Measurements from ENCODE around the gene ARID3A.
"Not testable (repeated sequence)": the region's sequence is repeated elsewhere in the genome, so short reads cannot be mapped to it uniquely, and the experiment has no call there.

ARID3A gene

DNA sequence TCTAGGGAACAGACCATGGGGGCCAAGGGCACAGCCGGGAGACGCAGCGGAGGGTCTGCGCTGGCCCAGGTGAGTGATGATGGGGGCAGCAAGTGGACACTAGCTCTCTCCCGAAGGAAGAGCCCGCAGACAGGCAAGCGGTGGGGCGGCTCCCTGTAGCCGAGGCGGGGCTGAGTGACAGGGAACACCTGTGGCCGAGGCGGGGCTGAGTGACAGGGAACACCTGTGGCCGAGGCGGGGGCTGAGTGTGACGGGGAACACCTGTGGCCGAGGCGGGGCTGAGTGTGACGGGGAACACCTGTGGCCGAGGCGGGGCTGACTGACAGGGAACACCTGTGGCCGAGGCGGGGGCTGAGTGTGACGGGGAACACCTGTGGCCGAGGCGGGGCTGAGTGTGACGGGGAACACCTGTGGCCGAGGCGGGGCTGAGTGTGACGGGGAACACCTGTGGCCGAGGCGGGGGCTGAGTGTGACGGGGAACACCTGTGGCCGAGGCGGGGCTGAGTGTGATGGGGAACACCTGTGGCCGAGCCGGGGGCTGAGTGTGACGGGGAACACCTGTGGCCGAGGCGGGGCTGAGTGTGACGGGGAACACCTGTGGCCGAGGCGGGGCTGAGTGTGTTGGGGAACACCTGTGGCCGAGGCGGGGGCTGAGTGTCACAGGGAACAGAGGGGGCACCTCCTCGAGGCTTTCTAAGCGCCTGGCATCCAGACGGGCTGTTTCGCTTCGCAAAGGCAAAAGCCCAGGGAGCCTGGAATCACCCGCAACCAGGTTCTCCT, 34.2 kb upstream of the ARID3A start:
- not testable (repeated sequence) for DNase-seq (ENCODE audit: low read depth, low spot score)

DNA sequence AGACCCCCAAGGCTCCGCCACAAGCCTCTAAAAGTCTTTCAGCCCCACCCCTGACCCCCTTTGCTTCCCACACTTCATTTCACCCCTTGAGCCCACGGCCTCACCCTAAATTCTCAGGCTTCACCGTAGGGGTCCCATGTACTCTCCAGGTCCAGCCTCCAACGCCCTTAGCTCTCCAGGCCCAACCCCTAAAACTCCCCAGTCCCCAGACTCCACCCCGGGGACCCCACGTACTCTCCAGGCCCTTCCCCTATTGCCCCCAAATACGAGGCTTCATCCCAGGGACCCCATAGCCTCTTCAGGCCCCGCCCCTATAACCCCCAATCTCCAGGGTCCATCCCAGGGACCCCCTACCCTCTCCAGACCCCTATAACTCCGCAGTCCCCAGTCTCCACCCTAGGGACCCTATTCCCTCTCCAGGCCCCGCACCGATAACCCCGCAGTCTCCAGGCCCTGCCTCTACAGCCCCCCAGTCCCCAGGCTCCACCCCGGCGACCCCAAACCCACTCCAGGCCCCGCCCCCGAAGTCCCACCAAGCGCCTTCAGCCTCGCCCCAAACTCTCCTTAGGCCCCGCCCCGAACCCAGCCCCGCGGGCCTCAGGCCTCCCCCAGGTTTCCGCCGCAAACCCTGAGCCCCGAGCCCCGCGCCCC, 33.5 kb upstream of the ARID3A start:
- no peak for DNase-seq (ENCODE audit: low read depth, low spot score)

DNA sequence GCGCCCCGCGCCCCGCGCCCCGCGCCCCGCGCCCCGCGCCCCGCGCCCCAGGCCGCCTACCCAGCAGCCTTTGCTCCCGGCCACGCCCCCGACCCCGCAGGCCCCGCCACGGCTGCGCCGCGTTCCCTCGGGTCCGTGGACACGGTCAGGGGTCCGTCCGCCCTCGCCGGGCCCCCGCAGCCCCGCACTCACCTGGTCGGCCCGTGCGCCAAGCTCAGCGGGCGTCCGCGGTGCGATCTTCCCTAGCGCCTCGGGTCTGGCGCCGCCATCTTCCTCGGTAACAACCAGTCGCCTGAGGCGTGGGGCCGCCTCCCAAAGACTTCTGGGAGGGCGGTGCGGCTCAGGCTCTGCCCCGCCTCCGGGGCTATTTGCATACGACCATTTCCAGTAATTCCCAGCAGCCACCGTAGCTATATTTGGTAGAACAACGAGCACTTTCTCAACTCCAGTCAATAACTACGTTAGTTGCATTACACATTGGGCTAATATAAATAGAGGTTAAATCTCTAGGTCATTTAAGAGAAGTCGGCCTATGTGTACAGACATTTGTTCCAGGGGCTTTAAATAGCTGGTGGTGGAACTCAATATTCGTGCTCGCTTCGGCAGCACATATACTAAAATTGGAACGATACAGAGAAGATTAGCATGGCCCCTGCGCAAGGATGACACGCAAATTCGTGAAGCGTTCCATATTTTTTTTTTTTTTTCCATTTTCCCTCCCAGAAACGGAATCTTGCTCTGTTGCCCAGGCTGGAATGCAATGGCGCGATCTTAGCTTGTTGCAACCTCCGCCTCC, 32.7 kb upstream of the ARID3A start, which contains the start of the genes MED16 and RNU6-9:
Gene MED16, minus strand, starts transcription at position 294 of the 796 bp plus-strand sequence. CDS start 2,056 bp downstream, outside the sequence.
Gene RNU6-9, plus strand, starts transcription at position 591 of the 796 bp plus-strand sequence.
- peak; percentile 97 for DNase-seq (ENCODE audit: low read depth, low spot score)

DNA sequence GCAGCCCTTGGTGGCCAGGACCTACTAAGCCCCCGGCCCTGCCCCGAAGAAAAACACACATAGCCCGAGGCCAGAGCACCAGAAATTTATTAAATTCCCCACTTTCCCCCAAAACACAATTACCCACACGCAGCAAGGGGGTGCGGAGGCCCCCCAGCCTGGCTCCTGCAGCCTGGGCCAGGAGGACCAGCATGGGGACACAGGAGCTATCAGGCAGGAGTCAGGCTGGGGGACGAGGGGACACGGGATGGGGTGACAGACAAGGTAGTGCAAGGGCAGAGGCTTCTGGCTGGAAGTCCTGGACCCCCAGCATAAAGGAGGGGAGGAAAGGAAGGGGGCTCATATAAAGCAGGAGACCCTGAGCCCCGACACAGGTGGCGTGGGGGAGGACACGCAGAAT, 29.4 kb upstream of the ARID3A start:
- no peak for DNase-seq (ENCODE audit: low read depth, low spot score)

- DNase-seq (ENCODE audit: low read depth, low spot score), result no peak
Observed at GRCh38 chr19:896999-897398, 28.8 kb upstream of the ARID3A start.

- DNase-seq (ENCODE audit: low read depth, low spot score), result no peak
Observed at GRCh38 chr19:897442-898039, 28.3 kb upstream of the ARID3A start.

- DNase-seq (ENCODE audit: low read depth, low spot score), result no peak
Observed at GRCh38 chr19:898663-899062, 27.2 kb upstream of the ARID3A start.

DNA sequence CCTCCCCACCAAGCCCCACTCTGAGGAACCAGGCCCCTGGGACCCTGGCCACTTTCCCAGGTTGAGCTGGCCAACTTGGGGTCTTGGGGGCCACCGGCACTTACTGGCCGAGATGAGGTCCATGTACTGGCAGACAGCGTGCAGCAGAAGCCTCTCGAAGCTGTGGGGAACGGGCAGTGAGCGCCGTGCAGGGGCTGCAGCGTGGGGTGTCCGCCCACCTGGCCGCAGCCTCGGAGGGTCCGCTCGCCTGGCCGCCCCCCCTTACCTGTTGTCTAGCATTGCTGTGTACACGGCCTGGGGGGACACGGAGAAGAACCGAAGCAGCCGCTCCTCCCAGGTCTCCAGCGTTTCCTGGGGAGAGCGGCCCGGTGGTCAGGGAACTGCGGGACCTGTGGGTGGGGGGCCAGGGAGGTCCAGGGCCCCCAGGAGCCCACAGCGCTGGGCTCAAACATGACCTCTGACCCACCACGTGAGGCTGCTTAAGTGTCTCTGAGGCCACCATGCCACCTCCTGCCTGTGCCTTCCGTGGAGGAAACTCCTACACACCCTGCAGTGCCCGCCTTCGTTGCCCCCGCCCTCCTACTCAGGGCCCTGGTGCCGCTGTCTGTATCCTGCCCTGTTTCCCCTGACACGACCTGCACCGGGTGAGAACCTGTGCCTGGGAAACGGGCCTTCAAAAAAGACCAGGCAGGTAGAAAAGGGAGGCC, 26.3 kb upstream of the ARID3A start:
- no peak for DNase-seq (ENCODE audit: low read depth, low spot score)

- DNase-seq (ENCODE audit: low read depth, low spot score), result no peak
Observed at GRCh38 chr19:900043-900301, 25.9 kb upstream of the ARID3A start.

DNA sequence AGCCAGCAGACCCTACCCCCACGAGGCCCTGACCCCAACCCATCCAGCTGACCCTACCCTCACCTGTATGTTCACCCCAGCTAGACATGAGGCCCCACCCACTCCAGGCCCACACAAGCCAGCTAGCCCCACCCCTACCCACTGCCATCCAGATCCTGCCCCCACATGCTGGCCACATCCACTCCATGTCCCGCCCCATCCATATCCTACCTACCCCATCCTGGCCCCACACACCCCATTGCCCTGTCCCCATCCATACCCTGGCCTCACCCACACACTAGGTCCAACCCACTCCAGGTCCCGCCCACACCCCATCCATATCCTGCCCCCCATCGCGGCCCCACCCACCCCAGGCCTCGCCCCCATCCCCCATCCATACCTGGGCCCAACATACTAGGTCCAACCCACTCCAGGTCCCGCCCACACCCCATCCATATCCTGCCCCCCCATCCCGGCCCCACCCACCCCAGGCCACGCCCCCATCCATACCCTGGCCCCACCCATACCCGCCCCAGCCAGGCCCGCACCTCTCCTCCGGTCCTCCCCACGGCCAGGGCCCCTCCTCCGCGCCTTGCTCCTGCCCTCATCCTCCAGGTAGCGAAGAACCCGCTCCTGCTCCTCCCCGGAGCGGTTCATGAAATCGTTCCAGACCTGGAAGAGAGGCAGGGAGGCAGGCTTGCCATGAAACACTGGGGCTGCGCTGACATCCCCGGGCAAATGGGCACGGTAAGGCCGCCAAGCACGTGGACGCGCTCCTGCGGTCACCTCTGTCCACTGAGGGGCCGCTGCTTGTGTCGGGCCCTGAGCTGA, 25.3 kb upstream of the ARID3A start:
- DNase-seq (ENCODE audit: low read depth, low spot score), result no peak

GRCh38 chr19:901216-902092, 24.4 kb upstream of the ARID3A start:
- no peak for DNase-seq (ENCODE audit: low read depth, low spot score)

DNA sequence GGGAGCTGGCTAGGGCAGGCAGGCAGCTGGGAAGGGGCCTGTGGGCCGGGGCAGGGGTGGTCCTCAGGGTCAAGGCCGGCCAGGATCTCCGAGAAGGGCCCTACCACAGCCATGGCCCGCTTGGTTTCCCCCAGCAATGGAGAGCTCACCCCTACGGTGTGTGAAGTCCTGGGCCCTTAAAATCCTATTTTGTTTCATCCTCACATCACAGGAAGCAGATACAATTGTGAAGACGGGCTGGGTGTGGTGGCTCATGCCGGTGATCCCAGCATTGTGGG, 23.8 kb upstream of the ARID3A start:
- DNase-seq (ENCODE audit: low read depth, low spot score), result no peak

GRCh38 chr19:902446-903226, 23.2 kb upstream of the ARID3A start:
- DNase-seq (ENCODE audit: low read depth, low spot score), result no peak

GRCh38 chr19:903266-903797, 22.5 kb upstream of the ARID3A start:
- peak; percentile 79 for DNase-seq (ENCODE audit: low read depth, low spot score)

GRCh38 chr19:904545-904944, 21.3 kb upstream of the ARID3A start:
- no peak for DNase-seq (ENCODE audit: low read depth, low spot score)

DNA sequence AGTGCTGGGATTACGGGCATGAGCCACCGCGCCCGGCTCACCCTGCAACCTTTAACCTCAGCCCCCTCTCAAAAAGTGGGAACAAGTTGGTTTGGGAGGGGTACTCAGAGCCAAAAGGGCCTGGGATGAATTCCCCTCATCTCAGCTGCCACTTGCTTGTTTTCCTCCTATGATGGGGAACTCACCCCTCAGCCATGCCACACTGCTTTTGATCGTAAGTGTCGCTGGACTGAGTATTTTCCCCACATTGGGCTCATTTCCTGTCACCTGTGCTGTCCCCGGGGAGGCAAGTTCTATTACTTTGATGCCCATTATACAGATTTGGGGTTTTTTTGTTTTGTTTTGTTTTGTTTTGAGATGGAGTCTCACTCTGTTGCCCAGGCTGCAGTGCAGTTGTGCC, 19.4 kb upstream of the ARID3A start:
- DNase-seq (ENCODE audit: low read depth, low spot score), result no peak

GRCh38 chr19:907183-907853, 18.5 kb upstream of the ARID3A start:
- no peak for DNase-seq (ENCODE audit: low read depth, low spot score)
